Hematopoietic multipotent progenitor cell treated with erythropoietin and hydrocortisone succinate and interleukin-3 and kit ligand, for 15 days (in vitro differentiated cells): ENCODE measurements around the gene CRKL.

Source experiments
- DNase-seq: peaks from one replicate; pipeline ENCODE4 v3.0.0-alpha.2; 2015; ENCODE audit warnings: low spot score

CRKL gene

GRCh38 chr22:20952544-20953341, 35.5 kb downstream of the CRKL start:
- no peak for DNase-seq

- DNase-seq = no peak
Measured at GRCh38 chr22:20953342-20953608, 36.1 kb downstream of the CRKL start.

- no peak for DNase-seq
Measured at GRCh38 chr22:20953668-20954500, 36.7 kb downstream of the CRKL start.

- DNase-seq = no peak
Measured at GRCh38 chr22:20955548-20955947, 38.3 kb downstream of the CRKL start.

- DNase-seq = no peak
Measured at GRCh38 chr22:20956258-20957101, 39.3 kb downstream of the CRKL start.

GRCh38 chr22:20957102-20957682, 40.0 kb downstream of the CRKL start:
- DNase-seq = no peak

- DNase-seq = no peak
Measured at GRCh38 chr22:20957683-20958431, 40.6 kb downstream of the CRKL start.

GRCh38 chr22:20959578-20960461, 42.6 kb downstream of the CRKL start:
- no peak for DNase-seq

- DNase-seq = no peak
Measured at GRCh38 chr22:20960609-20961008, 43.4 kb downstream of the CRKL start.

- no peak for DNase-seq
Measured at GRCh38 chr22:20962491-20962945, 45.3 kb downstream of the CRKL start.

- no peak for DNase-seq
Measured at GRCh38 chr22:20963201-20964052, 46.2 kb downstream of the CRKL start.

- no peak for DNase-seq
Measured at GRCh38 chr22:20964090-20964798, 47.0 kb downstream of the CRKL start.

- DNase-seq = no peak
Measured at GRCh38 chr22:20964799-20965103, 47.5 kb downstream of the CRKL start.

- no peak for DNase-seq
Measured at GRCh38 chr22:20965104-20965887, 48.1 kb downstream of the CRKL start.

GRCh38 chr22:20965888-20966855, 49.0 kb downstream of the CRKL start:
- no peak for DNase-seq

GRCh38 chr22:20966883-20967696, 49.9 kb downstream of the CRKL start, which contains the start of gene AIFM3:
TSS of gene AIFM3 (plus strand) at chr22:20967255. CDS start at chr22:20967945, 690 bp downstream.
- no peak for DNase-seq
